H9 (cell line): ENCODE results near the gene PID1. TPM values are rescaled to one million over a fixed set of nuclear protein-coding genes. Genes with fewer than 3 reads are reported as not detected.

Experiments used
- DNase-seq: peaks from one replicate; pipeline ENCODE4 v3.0.0-alpha.2; 2017
- H2AFZ ChIP-seq: one replicate; pipeline ENCODE4 v1.6.1; 2013; ENCODE audit warnings: mild to moderate bottlenecking, low read length, control low read depth, moderate library complexity
- H2AK5ac ChIP-seq: 2 replicates; pipeline ENCODE4 v1.6.1; 2013; ENCODE audit warnings: low read length, control low read depth, mixed read lengths; ENCODE audit not compliant: insufficient read length
- H2BK120ac ChIP-seq: one replicate; pipeline ENCODE4 v1.6.1; 2013; ENCODE audit warnings: low read depth, mild to moderate bottlenecking, low read length, control low read depth, inconsistent platforms; ENCODE audit not compliant: poor library complexity, severe bottlenecking
- H2BK12ac ChIP-seq: 2 replicates; pipeline ENCODE4 v1.6.1; 2013; ENCODE audit warnings: low read length, control low read depth, mixed read lengths, low read depth; ENCODE audit not compliant: insufficient read length
- H2BK15ac ChIP-seq: 2 replicates; pipeline ENCODE4 v1.6.1; 2013; ENCODE audit warnings: low read depth, low read length, control low read depth
- H2BK20ac ChIP-seq: one replicate; pipeline ENCODE4 v1.6.1; 2013; ENCODE audit warnings: low read depth, mild to moderate bottlenecking, low read length, control low read depth, inconsistent platforms; ENCODE audit not compliant: poor library complexity, severe bottlenecking
- H2BK5ac ChIP-seq: 2 replicates; pipeline ENCODE4 v1.6.1; 2013; ENCODE audit warnings: low read length, control low read depth, mixed read lengths; ENCODE audit not compliant: insufficient read length
- H3K14ac ChIP-seq: 2 replicates; pipeline ENCODE4 v1.6.1; 2013; ENCODE audit warnings: low read length, control low read depth; ENCODE audit not compliant: insufficient read depth
- H3K18ac ChIP-seq: 2 replicates; pipeline ENCODE4 v1.6.1; 2013; ENCODE audit warnings: low read depth, mild to moderate bottlenecking, mixed read lengths, low read length, control low read depth; ENCODE audit not compliant: insufficient read length
- H3K23ac ChIP-seq: 2 replicates; pipeline ENCODE4 v1.6.1; 2013; ENCODE audit warnings: low read length, control low read depth, mixed read lengths, low read depth; ENCODE audit not compliant: insufficient read length
- H3K23me2 ChIP-seq: 2 replicates; pipeline ENCODE4 v1.6.1; 2013; ENCODE audit warnings: low read depth, mild to moderate bottlenecking, mixed read lengths, low read length, control low read depth; ENCODE audit not compliant: insufficient read length, poor library complexity, severe bottlenecking
- H3K27ac ChIP-seq: 2 replicates; pipeline ENCODE4 v1.5.1; 2013; ENCODE audit warnings: low read length, control low read depth, mixed read lengths, low read depth; ENCODE audit not compliant: insufficient read length
- H3K27me3 ChIP-seq: 2 replicates; pipeline ENCODE4 v1.6.1; 2013; ENCODE audit warnings: low read length, control low read depth, inconsistent platforms; ENCODE audit not compliant: insufficient read depth
- H3K4ac ChIP-seq: 2 replicates; pipeline ENCODE4 v1.6.1; 2013; ENCODE audit warnings: low read depth, mild to moderate bottlenecking, control low read depth, inconsistent platforms, low read length, moderate library complexity
- H3K4me1 ChIP-seq: 2 replicates; pipeline ENCODE4 v1.6.1; 2013; ENCODE audit warnings: low read length, control low read depth, inconsistent platforms; ENCODE audit not compliant: insufficient read depth
- H3K4me2 ChIP-seq: 2 replicates; pipeline ENCODE4 v1.6.1; 2013; ENCODE audit warnings: low read length, control low read depth, mixed read lengths; ENCODE audit not compliant: insufficient read length, insufficient read depth
- H3K56ac ChIP-seq: 2 replicates; pipeline ENCODE4 v1.6.1; 2013; ENCODE audit warnings: low read depth, mild to moderate bottlenecking, mixed read lengths, low read length, control low read depth; ENCODE audit not compliant: insufficient read length
- H3K79me1 ChIP-seq: 2 replicates; pipeline ENCODE4 v1.6.1; 2013; ENCODE audit warnings: low read depth, mild to moderate bottlenecking, moderate library complexity, low read length, control low read depth, inconsistent platforms; ENCODE audit not compliant: insufficient read depth, poor library complexity, severe bottlenecking
- H3K79me2 ChIP-seq: 2 replicates; pipeline ENCODE4 v1.6.1; 2013; ENCODE audit warnings: low read length, control low read depth, inconsistent platforms; ENCODE audit not compliant: insufficient read depth
- H3K9ac ChIP-seq: 2 replicates; pipeline ENCODE4 v1.6.1; 2013; ENCODE audit warnings: low read length, control low read depth, mixed read lengths; ENCODE audit not compliant: insufficient read length; ENCODE audit errors: extremely low read depth
- H3K9me3 ChIP-seq: one replicate; pipeline ENCODE4 v1.6.1; 2013; ENCODE audit warnings: low read depth, low read length, inconsistent platforms; ENCODE audit not compliant: control insufficient read depth
- H3T11ph ChIP-seq: one replicate; pipeline ENCODE4 v1.6.1; 2013; ENCODE audit warnings: mild to moderate bottlenecking, low read length, control low read depth, inconsistent platforms
- H4K20me1 ChIP-seq: one replicate; pipeline ENCODE4 v1.6.1; 2013; ENCODE audit not compliant: control insufficient read depth, insufficient read length, insufficient read depth
- H4K5ac ChIP-seq: 2 replicates; pipeline ENCODE4 v1.6.1; 2013; ENCODE audit warnings: low read depth, mild to moderate bottlenecking, mixed read lengths, low read length, control low read depth; ENCODE audit not compliant: insufficient read length
- H4K8ac ChIP-seq: replicated peaks from 2 replicates; pipeline ENCODE4 v1.6.1; 2013; ENCODE audit warnings: low read length, control low read depth, mixed read lengths, low read depth; ENCODE audit not compliant: insufficient read length
- H4K91ac ChIP-seq: 2 replicates; pipeline ENCODE4 v1.6.1; 2013; ENCODE audit warnings: low read depth, mild to moderate bottlenecking, moderate library complexity, mixed read lengths, low read length, control low read depth; ENCODE audit not compliant: insufficient read length
- H3K27ac Mint-ChIP-seq, 3 experiments: 2 replicates in 2 of 3; 3 replicates in 1 of 3; pipeline ENCODE4 v1.8.0; 2020 to 2021; ENCODE audit warnings: mixed read lengths in 3 of 3, mild to moderate bottlenecking in 1 of 3, moderate library complexity in 1 of 3
- H3K27me3 Mint-ChIP-seq: 2 replicates; pipeline ENCODE4 v1.8.0; 2021; ENCODE audit warnings: low read depth, mild to moderate bottlenecking, moderate library complexity, mixed read lengths
- H3K36me3 Mint-ChIP-seq, 3 experiments: 2 replicates in 2 of 3; 3 replicates in 1 of 3; pipeline ENCODE4 v1.8.0; 2020 to 2021; ENCODE audit warnings: low read depth in 3 of 3, mixed read lengths in 3 of 3; ENCODE audit not compliant: insufficient read depth in 1 of 3
- H3K4me1 Mint-ChIP-seq, 2 experiments: 2 replicates each; pipeline ENCODE4 v1.8.0; 2020; ENCODE audit warnings: mixed read lengths in 2 of 2
- H3K4me3 Mint-ChIP-seq, 2 experiments: 2 replicates in 1 of 2; 3 replicates in 1 of 2; pipeline ENCODE4 v1.8.0; 2020 to 2021; ENCODE audit warnings: mild to moderate bottlenecking in 2 of 2, mixed read lengths in 2 of 2, moderate library complexity in 1 of 2
- H3K9me3 Mint-ChIP-seq, 2 experiments: 2 replicates in 1 of 2; 3 replicates in 1 of 2; pipeline ENCODE4 v1.8.0; 2020; ENCODE audit warnings: mild to moderate bottlenecking in 2 of 2, mixed read lengths in 2 of 2, moderate library complexity in 1 of 2
- WGBS: extraction: QIAGEN DNeasy Blood & Tissue Kit; methylation state at CpG from one replicate; pipeline ENCODE4 v1.1.7; 2013; ENCODE audit warnings: missing lambda C conversion rate, low lambda C conversion rate, mixed read lengths; ENCODE audit not compliant: insufficient read length; ENCODE audit errors: extremely low coverage; 5-methylcytosine and 5-hydroxymethylcytosine counted together
- total RNA-seq: library from RNA; stranded (reverse); gene quantifications from 2 replicates; pipeline ENCODE4 v1.2.1, GENCODE V29; 2021
- TF ChIP-seq, protein P1 (sequence below): fragments of 200-600 bp; sonication (generic); conservative IDR thresholded peaks from 3 replicates; pipeline ENCODE4 v1.8.0; 2021; ENCODE audit warnings: antibody characterized with exemption, mild to moderate bottlenecking

Gene PID1
- total RNA-seq, 1 experiment from 2014 or later: 1.4 TPM

DNA sequence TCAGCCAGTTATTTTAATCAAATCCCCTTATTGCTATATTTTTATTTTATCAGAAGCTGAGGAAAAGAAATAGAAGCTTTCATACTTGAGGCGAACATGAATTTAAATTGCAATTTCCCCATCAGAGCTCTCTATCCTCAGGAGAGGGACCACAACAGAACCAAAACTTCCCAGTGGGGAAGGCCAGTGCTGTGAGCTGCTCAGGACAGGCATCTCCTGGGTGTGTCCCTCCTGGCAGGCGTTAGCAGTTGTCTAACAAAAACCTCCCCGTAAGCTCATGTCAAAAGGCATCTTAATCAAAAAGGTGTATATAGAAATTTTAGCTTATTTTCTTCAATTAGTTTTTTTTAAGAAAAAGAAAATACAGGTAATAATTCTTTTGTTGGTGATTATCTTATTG lies 93.0 kb downstream of the PID1 start:
- Mint-ChIP-seq H3K4me3 (no peak overlapping the region), H3K9me3 (no peaks in the 10 kb centered on the region; a peak in 1 of 5 replicates), H3K27me3 (no peaks in the 10 kb centered on the region; the same call in 1 of the 2 replicates), H3K4me1 (0 out of 4 replicates have a peak, but pooled peaks cover 0 to 6% of the 10 kb centered on the region in 2 experiments), H3K36me3 (no peaks in the 10 kb centered on the region; a peak in 1 of 7 replicates), H3K27ac (no peak overlapping the region)
- no peak overlapping the region for H3K23ac ChIP-seq
- H3K27me3 ChIP-seq: no peaks in the 10 kb centered on the region
- H4K8ac ChIP-seq: no peak overlapping the region
- no peak overlapping the region for H3K4me2 ChIP-seq
- no CpG with 5 or more reads among the region's 3 CpGs for WGBS
- H4K91ac ChIP-seq: no peak overlapping the region
- H3K56ac ChIP-seq: no peak overlapping the region
- H3T11ph ChIP-seq: no peak overlapping the region
- TF ChIP-seq, protein P1, sequence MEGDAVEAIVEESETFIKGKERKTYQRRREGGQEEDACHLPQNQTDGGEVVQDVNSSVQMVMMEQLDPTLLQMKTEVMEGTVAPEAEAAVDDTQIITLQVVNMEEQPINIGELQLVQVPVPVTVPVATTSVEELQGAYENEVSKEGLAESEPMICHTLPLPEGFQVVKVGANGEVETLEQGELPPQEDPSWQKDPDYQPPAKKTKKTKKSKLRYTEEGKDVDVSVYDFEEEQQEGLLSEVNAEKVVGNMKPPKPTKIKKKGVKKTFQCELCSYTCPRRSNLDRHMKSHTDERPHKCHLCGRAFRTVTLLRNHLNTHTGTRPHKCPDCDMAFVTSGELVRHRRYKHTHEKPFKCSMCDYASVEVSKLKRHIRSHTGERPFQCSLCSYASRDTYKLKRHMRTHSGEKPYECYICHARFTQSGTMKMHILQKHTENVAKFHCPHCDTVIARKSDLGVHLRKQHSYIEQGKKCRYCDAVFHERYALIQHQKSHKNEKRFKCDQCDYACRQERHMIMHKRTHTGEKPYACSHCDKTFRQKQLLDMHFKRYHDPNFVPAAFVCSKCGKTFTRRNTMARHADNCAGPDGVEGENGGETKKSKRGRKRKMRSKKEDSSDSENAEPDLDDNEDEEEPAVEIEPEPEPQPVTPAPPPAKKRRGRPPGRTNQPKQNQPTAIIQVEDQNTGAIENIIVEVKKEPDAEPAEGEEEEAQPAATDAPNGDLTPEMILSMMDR: no peak
- H3K18ac ChIP-seq: no peak overlapping the region
- no peak overlapping the region for H2AFZ ChIP-seq
- H4K20me1 ChIP-seq: no peaks in the 10 kb centered on the region
- no peak overlapping the region for H2BK20ac ChIP-seq
- DNase-seq: no peak
- H3K23me2 ChIP-seq: no peaks in the 10 kb centered on the region
- no peak overlapping the region for H3K4ac ChIP-seq
- H2BK120ac ChIP-seq: no peak overlapping the region
- H2BK12ac ChIP-seq: no peak overlapping the region
- no peak overlapping the region for H2BK15ac ChIP-seq
- no peaks in the 10 kb centered on the region for H3K79me1 ChIP-seq
- no peak overlapping the region for H2BK5ac ChIP-seq
- H3K27ac ChIP-seq: no peak overlapping the region
- no peak overlapping the region for H2AK5ac ChIP-seq
- no peak overlapping the region for H3K9ac ChIP-seq
- no peak overlapping the region for H3K14ac ChIP-seq
- no peaks in the 10 kb centered on the region for H3K79me2 ChIP-seq
- H3K9me3 ChIP-seq: no peaks in the 10 kb centered on the region
- H4K5ac ChIP-seq: no peak overlapping the region
- no peaks in the 10 kb centered on the region for H3K4me1 ChIP-seq
